Vein endothelial cell (primary cell): ENCODE measurements around the gene ASB8. TPM values are rescaled to one million over a fixed set of nuclear protein-coding genes. Genes with fewer than 3 reads are reported as not detected.

Experiments
- small RNA-seq: library from RNA; depleted of rRNA; stranded (forward); fragments of <200 nt; gene quantifications from one replicate; pipeline ENCODE3, GENCODE V24; 2012
- total RNA-seq: library from RNA; depleted of rRNA; stranded (reverse); fragments of >200 nt; gene quantifications from 2 replicates; pipeline ENCODE4 v1.2.3, GENCODE V29; 2012

ASB8 gene
- 24.7 and 25.2 TPM in 2 replicates for total RNA-seq

DNA sequence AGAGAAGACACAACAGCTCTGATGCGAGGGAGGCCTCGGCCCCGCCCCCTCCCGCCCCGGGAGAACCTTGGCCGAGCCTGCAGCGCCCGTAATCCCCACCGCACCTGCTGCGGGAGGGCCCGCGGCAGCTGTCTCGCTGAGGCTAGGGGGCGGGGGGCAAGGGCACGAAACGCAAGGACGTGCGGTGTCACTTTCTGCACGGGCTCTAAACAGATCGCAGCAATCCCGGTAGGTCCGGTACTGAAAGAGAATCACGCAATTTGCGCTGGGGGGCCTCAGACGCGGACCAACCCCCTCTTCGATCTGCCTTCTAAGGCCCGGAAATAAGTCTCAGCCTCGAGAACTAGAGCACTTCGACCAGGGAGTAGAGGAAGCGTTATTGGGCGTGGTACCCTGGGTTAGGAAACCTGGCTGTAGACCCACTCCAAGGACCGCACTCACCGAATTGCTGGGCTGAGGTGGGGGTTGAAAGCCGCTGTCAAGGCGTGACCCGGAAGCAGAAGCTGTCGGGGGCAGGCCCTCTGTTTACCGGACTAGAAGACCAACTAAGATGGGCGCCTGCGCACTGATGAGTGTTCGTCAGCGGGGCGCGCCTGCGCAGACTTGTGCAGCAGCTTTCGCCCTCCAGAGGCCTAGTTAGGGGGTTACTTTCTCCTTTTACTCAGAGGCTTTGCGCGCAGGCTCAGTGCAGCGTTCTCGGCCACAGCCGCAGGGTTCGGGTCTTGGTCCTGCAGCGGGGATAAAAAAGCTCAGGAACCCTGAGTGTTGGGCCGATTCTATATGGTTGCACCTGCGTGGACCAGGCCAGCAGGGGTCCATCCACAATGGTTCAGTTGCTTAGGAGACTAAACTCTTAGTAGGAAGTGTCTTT is at the start of gene ASB8:
Gene ASB8, minus strand, starts transcription at position 498 of the 871 bp plus-strand sequence. CDS start 4,019 bp downstream, outside the sequence.

DNA sequence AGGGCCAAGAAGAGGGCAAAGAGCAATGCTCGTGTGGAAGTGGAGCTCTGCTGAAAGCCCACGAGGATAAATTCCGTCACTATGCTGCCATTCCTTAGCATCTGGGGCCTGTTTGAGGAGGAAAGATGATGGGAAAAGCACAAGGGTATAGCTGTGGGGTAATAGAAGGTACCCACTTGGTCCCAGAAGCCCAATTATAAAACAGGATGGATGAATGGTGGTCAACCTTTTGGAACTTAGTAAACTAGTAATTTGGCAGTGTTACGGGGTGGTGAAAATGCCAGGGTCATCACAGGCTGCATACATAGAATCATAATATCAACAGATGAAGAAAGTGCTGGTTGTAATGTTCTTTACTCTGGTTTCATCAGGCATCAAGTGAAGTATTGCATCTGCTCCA is 45.9 kb upstream of the ASB8 start, which contains the start of gene OR10AD1:
Gene OR10AD1, minus strand, starts transcription at position 101 of the 400 bp plus-strand sequence. Its CDS starts 0 bp downstream, at position 101.

GRCh38 chr12:48183091-48183875 is 26.0 kb upstream of the ASB8 start, which contains the start of gene CCDC184:
Gene CCDC184 (plus strand): TSS chr12:48183644. CDS start chr12:48184123, 479 bp downstream.

GRCh38 chr12:48119078-48119833 is 38.1 kb downstream of the ASB8 start, which contains the start of gene PFKM:
Gene PFKM (plus strand): TSS chr12:48119364. CDS start chr12:48122775, 3,411 bp downstream.

DNA sequence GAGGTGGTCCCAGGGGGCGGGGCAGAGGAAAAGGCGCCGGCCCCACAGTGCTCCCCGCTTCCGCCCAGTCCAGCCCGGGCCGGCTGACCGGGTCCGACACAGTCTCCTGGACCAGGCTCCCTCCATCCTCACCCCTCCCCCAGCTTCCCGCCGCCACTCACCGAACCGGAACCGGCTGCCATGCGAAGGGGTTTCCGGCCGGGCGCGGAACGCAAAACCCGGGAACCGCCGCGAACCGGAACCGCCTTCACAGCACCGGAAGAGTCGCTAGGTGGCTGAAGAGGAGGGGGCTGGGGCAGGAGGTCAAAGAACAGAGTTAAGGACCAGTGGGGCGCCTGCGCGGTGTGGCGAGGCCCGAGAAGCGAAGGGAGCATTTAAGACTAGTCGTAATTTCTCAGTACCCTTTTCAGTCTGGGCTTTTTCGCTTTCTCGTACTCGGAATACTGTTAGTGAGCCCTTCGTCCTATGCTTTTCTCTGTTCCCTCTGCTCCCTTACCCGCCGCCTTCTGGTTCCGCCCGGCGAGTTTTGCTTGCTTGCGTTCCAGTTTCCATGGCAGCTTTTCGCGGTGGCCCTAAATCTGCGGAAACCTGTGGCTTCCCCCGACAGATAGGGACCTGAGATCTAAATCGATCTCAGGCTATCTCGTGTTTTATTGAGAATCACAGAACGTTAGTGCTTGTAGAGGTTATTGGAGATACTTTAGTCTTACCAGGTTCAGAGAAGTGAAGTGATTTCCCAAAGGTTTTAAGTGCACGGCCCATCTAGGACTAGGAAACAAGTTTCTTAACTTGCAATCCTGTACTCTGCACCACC is 51.2 kb downstream of the ASB8 start, which contains the start of gene SENP1:
Gene SENP1, minus strand, starts transcription at position 213 of the 814 bp plus-strand sequence. CDS start 4,607 bp downstream, outside the sequence.

Small RNA genes within 50 kb of the gene (small RNA-seq; reads per million reads assigned to genes)
- gene MIR6505, result 1.6 reads per million, percentile 74 among the genes with 10 or more reads in this experiment

Other genes starting within 250 kb of the ASB8 start
- gene TMEM106C, start 193.9 kb downstream of the ASB8 start, total RNA-seq, result 52.6 and 74.8 TPM in 2 replicates
- gene COL2A1, start 153.0 kb downstream of the ASB8 start, total RNA-seq, result under 0.01 TPM in 2 replicates
- gene SENP1, start 51.4 kb downstream of the ASB8 start, total RNA-seq, result 21.2 and 25.7 TPM in 2 replicates
- 58.7 and 71.9 TPM in 2 replicates for gene PFKM, start 38.2 kb downstream of the ASB8 start, total RNA-seq
- gene CCDC184, start 26.1 kb upstream of the ASB8 start, total RNA-seq, result under 0.01 and 0.10 TPM in 2 replicates
- not detected in 2 replicates for gene OR10AD1, start 45.8 kb upstream of the ASB8 start, total RNA-seq
- gene ZNF641, start 193.4 kb upstream of the ASB8 start, total RNA-seq, result 3.4 and 3.9 TPM in 2 replicates